ENCODE results near the gene FMR1.
A peak's percentile ranks its signal among the peaks of the same experiment; 100 is the strongest.

The FMR1 gene

GRCh38 chrX:147911192-147912022 is at the start of gene FMR1:
FMR1 (plus strand) TSS chrX:147911919; CDS start chrX:147912180, 261 bp downstream.
- peak; percentile 69 for DNase-seq

GRCh38 chrX:147875866-147876596 is 35.7 kb upstream of the FMR1 start:
- DNase-seq = no peak

DNA sequence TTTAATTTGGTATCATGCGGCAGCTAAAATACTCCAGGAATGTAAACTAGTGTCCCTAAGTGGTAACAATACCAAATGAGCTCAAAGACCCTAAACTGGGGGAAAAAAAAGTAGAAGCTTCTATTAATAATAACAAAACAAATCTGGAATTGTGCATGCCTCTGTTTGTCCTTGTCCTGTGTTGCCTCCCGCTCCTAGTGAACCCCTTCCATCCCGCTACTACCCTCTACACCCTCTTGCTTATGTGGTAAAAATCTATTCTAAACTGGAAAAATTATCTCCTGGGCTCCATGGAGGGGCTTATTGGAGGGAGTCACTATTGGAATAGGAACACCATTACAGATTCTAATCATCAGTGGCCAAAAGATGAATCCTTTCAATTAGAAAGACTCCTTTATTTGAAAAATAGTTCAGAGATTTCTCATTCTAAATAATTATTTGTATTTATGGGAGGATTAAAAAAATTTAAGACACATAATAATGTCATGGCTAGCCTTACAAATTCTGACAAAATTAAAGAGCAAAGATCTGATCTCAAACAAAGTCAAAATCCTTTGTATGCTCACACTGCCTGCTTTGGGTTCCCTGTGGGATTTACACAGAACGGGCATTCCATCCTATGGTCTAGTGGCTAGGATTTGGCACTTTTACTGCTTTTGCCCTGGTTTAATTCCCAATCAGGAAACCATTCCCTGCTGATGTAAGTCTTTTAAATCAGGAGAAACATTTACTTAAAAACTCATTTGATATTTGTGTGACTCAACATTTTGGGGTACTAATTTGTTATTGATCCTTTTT is 34.7 kb upstream of the FMR1 start:
- DNase-seq = no peak

DNA sequence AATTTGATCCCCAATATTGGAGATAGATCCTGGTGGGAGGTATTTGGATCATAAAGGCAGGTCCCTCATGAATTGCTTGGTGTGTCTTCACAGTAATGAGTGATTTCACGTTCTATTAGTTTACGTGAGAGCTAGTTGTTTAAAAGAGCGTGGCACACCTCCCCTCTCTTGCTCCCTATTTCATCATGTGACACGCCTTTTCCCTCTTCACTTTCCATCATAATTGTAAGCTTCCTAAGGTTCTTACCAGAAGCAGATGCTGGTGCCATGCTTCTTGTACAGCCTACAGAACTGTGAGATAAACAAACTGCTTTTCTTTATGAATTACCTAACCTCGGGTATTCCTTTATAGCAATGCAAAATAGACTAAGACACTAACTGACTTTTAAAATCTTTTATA is 34.0 kb upstream of the FMR1 start:
- DNase-seq = no peak

GRCh38 chrX:147884958-147885357 is 26.8 kb upstream of the FMR1 start:
- no peak for DNase-seq

GRCh38 chrX:147890756-147891155 is 21.0 kb upstream of the FMR1 start:
- no peak for DNase-seq

DNA sequence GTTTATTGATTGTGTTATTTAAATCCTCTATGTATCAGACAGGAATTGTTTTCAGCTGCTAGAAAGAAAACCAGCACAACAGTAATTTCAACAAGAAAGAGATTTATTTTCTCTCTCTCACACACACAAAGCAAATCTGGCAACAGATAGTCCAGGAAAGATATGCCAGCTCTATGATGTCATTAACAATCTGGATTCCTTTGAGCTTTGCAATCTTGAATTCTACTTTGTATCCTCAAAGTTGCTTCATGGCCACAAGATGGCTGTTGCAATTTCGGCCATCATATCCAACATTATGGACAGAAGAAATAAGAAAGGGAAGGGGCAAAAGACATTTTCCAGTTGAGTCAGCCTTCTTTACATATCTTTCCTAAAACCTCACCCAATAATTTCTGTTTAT is 19.8 kb upstream of the FMR1 start:
- DNase-seq = no peak

DNA sequence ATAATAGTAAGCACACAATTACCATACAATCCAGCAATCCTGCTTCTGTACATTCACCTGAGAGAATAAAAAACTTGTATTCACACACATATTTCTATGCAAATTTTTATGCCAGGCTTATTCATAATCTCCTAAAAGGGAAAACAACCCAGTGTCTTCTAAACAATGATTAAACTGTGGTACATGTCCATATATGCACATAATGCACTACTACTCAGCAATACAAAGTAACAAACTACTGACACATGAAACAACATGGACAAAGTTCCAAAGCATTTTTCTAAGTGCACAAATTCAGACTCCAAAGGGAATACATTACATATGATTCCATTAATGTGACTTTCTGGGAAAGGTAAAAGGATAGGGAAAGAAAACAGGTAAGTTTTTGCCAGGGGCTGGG is 18.0 kb upstream of the FMR1 start:
- DNase-seq = no peak

DNA sequence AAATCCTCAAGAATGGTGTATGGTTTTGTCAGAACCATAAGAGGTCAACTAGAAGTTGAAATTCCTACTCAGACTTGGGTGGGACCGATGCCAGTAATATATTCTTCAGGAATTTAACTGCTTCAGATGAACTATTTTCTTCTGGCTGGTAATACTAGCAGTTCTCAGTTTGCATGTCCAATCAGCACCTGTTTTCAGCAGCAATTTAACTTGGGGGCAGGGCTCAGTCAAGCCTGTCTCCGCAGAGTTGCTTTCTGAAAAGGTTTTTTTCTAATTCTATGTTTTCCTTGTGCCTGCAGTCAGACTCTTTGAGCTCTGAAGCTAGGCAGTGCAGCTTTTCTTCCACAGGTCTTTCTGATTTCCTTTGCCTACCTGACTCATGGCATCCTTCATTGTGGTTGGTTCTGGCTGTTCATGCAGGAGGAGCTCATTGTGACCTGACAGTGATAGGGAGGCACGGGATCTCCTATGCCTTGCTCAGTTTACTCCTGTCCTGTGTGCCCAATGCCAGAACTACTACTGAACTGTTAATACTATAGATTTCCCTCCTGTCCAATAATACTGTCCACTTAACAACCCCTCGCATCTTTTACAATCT is 17.3 kb upstream of the FMR1 start:
- DNase-seq = no peak

- no peak for DNase-seq
Measured at GRCh38 chrX:147897117-147897516, 14.6 kb upstream of the FMR1 start.

- no peak for DNase-seq
Measured at GRCh38 chrX:147898951-147899350, 12.8 kb upstream of the FMR1 start.

GRCh38 chrX:147899379-147900114 is 12.2 kb upstream of the FMR1 start:
- DNase-seq = no peak

GRCh38 chrX:147900349-147900748 is 11.4 kb upstream of the FMR1 start:
- no peak for DNase-seq

GRCh38 chrX:147901461-147902126 is 10.1 kb upstream of the FMR1 start:
- no peak for DNase-seq

- DNase-seq = no peak
Measured at GRCh38 chrX:147902270-147902669, 9.4 kb upstream of the FMR1 start.

DNA sequence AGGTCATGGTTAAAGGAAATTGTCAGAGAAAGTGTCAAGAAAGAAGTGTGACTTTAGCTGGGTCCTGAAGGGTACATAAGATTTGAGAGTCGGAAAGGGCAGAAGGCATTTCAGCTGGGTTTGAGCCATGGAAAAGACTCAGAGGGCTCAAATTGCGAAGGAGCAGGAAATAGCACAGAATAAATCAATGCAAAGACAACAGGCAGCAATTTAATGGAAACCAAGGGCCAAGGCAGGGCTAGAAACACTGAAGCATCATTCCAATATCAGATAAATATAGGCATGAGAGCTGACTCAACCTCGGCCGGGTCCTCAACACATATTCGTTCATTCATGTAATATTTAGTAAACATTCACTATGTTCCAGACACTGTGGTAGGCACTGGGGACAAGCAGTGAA is 3.6 kb upstream of the FMR1 start:
- DNase-seq = no peak

- no peak for DNase-seq
Measured at GRCh38 chrX:147910607-147911006, 1.1 kb upstream of the FMR1 start.

DNA sequence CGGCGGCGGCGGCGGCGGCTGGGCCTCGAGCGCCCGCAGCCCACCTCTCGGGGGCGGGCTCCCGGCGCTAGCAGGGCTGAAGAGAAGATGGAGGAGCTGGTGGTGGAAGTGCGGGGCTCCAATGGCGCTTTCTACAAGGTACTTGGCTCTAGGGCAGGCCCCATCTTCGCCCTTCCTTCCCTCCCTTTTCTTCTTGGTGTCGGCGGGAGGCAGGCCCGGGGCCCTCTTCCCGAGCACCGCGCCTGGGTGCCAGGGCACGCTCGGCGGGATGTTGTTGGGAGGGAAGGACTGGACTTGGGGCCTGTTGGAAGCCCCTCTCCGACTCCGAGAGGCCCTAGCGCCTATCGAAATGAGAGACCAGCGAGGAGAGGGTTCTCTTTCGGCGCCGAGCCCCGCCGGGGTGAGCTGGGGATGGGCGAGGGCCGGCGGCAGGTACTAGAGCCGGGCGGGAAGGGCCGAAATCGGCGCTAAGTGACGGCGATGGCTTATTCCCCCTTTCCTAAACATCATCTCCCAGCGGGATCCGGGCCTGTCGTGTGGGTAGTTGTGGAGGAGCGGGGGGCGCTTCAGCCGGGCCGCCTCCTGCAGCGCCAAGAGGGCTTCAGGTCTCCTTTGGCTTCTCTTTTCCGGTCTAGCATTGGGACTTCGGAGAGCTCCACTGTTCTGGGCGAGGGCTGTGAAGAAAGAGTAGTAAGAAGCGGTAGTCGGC is 528 bp downstream of the FMR1 start:
- peak; percentile 30 for DNase-seq

DNA sequence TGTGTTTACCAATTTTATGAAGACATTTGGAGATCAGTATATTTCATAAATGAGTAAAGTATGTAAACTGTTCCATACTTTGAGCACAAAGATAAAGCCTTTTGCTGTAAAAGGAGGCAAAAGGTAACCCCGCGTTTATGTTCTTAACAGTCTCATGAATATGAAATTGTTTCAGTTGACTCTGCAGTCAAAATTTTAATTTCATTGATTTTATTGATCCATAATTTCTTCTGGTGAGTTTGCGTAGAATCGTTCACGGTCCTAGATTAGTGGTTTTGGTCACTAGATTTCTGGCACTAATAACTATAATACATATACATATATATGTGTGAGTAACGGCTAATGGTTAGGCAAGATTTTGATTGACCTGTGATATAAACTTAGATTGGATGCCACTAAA is 1.9 kb downstream of the FMR1 start:
- DNase-seq = no peak

- DNase-seq = no peak
Measured at GRCh38 chrX:147914591-147914990, 2.9 kb downstream of the FMR1 start.

GRCh38 chrX:147916375-147916968 is 4.8 kb downstream of the FMR1 start:
- no peak for DNase-seq
